ENCODE measurements around the gene TIPRL.
"Not testable (repeated sequence)": the region's sequence is repeated elsewhere in the genome, so short reads cannot be mapped to it uniquely, and the experiment has no call there.

The TIPRL gene

GRCh38 chr1:168178638-168179437 lies at the start of gene TIPRL:
Gene TIPRL (plus strand): TSS chr1:168178962. CDS start chr1:168179078, 116 bp downstream.
- peak; percentile 91 to 93 for DNase-seq

GRCh38 chr1:168129933-168130332 lies 48.8 kb upstream of the TIPRL start:
- DNase-seq = no peak

GRCh38 chr1:168134132-168134531 lies 44.6 kb upstream of the TIPRL start:
- no peak for DNase-seq

DNA sequence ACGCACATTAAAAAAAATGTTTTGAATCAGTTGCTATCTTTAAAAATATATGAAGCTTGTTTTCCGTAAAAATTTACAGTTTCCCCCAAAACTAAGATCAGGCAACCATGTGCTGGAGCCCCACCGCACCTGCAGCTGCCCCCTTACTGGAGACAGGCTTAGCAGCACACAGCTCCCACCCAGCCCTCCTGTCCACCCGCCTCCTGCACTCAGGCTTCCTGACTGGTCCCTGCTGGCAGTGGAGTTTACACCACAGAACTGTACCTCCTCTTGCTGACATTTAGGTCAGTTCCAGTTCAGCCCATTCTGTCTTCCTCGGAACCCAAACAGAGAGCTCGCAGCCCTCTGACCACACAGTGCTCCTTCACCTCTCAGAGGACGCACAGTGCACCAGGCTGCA lies 44.1 kb upstream of the TIPRL start:
- DNase-seq = no peak

- no peak for DNase-seq
Measured at GRCh38 chr1:168135116-168135920, 43.4 kb upstream of the TIPRL start.

DNA sequence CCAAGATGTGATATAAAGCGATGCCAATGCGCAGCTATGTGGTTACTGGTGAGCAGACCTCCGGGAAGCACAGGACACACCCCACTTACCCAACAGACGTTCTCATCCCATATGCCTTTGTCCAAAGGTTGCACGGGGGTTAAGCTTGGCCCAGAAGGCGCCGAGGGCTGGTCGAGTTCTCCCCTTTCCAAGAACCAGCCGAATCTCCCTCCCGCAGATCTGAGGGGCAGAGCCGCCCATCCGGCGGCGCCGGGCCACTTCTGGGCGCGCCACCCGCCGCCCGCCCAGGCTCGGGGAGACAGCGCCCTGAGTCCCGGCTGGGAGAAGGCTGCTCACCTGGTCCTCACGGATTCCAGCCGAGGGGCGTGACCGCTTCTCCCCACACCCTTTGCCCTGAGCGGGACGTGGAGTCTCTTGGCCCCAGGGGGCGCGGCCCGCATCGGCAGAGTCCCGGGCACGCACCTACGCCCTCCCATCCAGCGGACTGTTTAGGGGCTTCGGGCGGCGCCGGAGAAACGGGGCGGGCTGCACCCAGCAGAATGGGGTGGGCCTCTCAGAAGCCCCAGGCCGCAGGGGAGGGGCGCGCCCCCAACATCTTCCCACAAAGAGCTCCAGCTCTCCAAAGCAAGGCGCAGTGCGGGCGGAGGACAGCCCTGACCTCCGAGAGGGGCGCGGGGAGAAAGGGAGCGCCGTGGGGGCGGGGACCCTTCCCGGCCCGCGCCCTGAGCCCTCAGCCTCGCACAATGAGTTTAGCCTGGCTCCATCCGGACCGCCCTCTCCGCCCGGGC lies 42.6 kb upstream of the TIPRL start:
- peak in 1 of 2 donors; percentile 7 for DNase-seq

DNA sequence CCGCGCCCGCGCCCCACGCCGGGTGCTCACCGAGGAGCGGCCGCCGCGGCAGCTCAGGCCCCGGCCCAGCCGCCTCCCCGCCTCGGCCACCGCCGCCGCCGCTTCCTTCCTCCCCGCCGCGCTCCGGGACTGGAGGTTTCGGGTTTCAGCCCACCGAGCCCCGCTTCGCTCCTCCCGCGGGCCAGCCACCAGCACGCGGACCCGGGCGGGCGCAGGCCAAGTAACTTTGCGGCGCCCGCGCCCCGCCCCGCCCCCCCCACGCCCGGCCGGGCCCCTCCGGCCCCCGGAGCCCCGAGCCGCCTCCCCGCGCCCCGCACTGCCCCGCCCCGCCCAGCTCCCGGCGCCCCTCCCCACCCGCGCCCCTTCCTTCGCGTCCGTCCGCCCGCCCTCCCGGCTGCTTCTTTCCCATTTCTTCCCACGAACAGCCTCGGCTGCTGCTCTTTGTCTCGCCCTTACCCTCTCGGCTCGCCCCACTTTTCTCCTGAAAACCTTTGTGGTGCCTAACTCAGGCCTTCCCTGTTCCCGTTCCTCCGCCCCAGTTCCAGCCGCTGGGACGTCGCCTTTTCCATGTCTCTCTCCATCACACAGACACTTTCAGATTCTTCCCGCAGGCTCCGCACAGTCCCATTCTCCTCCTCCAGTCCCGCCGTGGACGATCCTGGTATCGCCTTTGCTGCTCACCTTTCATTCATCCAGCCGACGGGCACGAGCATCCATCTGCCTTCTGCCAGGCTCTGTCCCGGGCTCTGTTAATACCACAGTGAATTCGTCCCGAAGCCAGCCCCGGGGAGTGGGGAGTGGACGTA lies 41.9 kb upstream of the TIPRL start, which contains the start of gene GPR161:
Gene GPR161, minus strand, starts transcription at position 222 of the 806 bp plus-strand sequence. CDS start 32,080 bp downstream, outside the sequence.
- DNase-seq = peak in 1 of 2 donors; percentile 16

DNA sequence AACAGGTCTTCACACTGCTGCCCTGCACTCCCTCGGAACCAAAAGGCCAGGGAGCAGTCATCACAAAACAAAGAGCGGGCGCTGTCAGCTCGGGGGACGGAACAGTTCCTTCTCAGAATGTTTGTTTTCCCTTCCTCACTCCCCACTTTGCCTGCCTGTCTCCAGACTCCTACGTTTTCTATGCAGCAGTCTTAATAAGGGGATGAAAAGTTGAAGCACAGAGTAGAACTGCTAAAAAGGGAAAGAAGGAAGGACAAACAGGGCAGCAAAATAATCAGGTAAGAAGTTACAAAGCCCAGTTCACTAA lies 41.3 kb upstream of the TIPRL start:
- no peak for DNase-seq

DNA sequence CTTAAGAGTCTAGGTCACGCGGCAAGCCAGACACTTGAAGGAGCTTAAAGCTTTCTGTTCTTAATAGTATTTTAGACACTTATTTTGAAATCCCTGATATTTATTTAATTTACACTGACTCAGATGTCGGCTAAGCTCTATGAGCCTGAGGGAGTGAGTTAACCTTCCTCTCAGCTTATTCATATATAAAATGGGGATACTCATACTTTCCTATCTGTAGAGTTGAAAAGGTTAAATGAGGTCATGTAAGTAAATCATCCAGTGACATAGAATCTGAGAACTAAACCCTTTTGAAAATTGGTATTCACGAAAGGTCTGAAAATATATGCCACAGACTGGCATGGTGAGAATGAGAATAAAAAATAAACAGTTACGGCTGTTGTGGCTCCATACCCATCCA lies 40.6 kb upstream of the TIPRL start:
- no peak for DNase-seq

DNA sequence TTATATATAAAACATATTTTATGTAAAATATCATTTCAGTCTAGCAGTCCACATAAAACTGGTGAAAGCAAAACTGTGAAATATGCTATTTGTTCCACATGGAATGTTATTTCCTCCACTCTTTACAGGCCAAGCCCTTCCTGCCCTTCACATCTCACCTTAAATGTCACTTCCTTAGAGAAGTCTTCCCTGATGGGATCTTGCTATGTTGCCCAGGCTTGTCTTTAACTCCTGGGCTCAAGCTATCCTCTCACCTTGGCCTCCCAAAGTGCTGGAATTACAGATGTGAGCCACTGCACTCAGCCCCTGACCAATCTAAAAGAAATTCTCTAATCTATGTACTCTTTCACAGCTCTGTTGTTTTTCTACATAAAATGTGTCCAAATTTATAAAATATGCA lies 39.7 kb upstream of the TIPRL start:
- DNase-seq = no peak

GRCh38 chr1:168141871-168142385 lies 36.8 kb upstream of the TIPRL start:
- no peak for DNase-seq

- DNase-seq = peak; percentile 74 to 85
Measured at GRCh38 chr1:168145184-168146159, 33.3 kb upstream of the TIPRL start.

DNA sequence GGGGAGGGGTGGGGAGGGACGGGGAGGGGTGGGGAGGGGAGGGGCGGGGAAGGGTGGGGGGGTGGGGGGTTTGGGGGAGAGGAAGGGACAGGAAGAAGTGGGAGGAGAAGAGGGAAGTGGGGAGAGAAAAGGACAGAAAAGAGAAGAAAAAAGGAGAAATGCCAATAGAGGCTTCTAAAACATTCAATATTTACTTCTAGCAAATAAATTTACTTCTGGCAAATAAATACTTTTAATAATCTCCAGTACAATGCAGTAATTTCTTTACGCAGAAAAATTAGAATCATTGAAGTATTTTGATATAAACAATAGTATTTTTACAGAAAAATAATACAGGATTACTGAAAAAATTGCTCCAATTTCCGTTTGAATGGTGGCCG lies 32.6 kb upstream of the TIPRL start:
- DNase-seq = no peak

- no peak for DNase-seq
Measured at GRCh38 chr1:168146626-168147025, 32.1 kb upstream of the TIPRL start.

- DNase-seq = no peak
Measured at GRCh38 chr1:168148916-168149315, 29.8 kb upstream of the TIPRL start.

GRCh38 chr1:168150283-168150682 lies 28.5 kb upstream of the TIPRL start:
- DNase-seq = no peak

GRCh38 chr1:168151935-168152334 lies 26.8 kb upstream of the TIPRL start:
- no peak for DNase-seq

- not testable (repeated sequence) for DNase-seq
Measured at GRCh38 chr1:168154707-168155106, 24.1 kb upstream of the TIPRL start.

DNA sequence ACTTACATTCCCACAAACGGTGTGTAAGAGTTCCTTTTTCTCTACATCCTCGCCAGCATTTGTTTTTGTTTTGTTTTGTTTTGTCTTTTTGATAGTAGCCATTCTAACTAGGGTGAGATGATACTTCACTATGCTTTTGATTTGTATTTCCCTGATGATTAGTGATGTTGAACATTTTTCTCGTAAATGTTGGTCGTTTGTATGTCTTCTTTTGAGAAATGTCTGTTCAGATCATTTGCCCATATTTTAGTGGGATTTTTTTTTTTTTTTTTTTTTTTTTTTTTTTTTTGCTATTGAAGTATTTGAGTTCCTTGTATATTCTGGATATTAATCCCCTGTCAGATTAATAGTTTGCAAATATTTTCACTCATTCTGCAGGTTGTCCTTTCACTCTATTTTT lies 22.9 kb upstream of the TIPRL start:
- DNase-seq = no peak

GRCh38 chr1:168157638-168158037 lies 21.1 kb upstream of the TIPRL start:
- DNase-seq = no peak

GRCh38 chr1:168159251-168159650 lies 19.5 kb upstream of the TIPRL start:
- no peak for DNase-seq
